Endothelial cell of umbilical vein (primary cell): ENCODE measurements around the gene RNF4. TPM values are rescaled to one million over a fixed set of nuclear protein-coding genes. Genes with fewer than 3 reads are reported as not detected.

Source experiments
- BruUV-seq: library from RNA; stranded (reverse); fragments of 400-500 nt; replicated peaks from 2 replicates; lab custom pipeline; 2021; lab: Mats Ljungman, UMichigan
- CTCF ChIA-PET: fragments of 300-600, 350-600 bp; sonication (Branson Sonifier 250); formaldehyde crosslinking; loops from one replicate; lab custom pipeline; 2021; ENCODE audit warnings: antibody characterized with exemption, inconsistent platforms; lab: Charles Lee
- POLR2A ChIA-PET: fragments of 300-600, 350-600 bp; sonication (Branson Sonifier 250); formaldehyde crosslinking; loops from one replicate; lab custom pipeline; 2021; ENCODE audit warnings: antibody characterized with exemption, inconsistent platforms; lab: Charles Lee
- DNase-seq: peaks from one replicate; pipeline ENCODE4 v3.0.0-alpha.2; 2011; ENCODE audit warnings: low read depth, low spot score
- FAIRE-seq: peaks from 2 replicates; lab custom pipeline; 2011; peaks lifted over from hg19 to GRCh38; lab: Jason Lieb, UNC
- H2AFZ ChIP-seq: 2 replicates; pipeline ENCODE4 v1.6.0; 2012; ENCODE audit warnings: low read depth, low read length, control low read depth, inconsistent platforms
- H3K27ac ChIP-seq: 2 replicates; pipeline ENCODE4 v1.5.1; 2011; ENCODE audit warnings: low read depth, mild to moderate bottlenecking, control low read depth, low read length, moderate library complexity; ENCODE audit not compliant: insufficient read depth
- H3K27me3 ChIP-seq, 2 experiments: 2 replicates each; pipeline versions ENCODE4 v1.6.0 to v1.6.1; 2011; ENCODE audit warnings: low read length in 2 of 2, mixed read lengths in 1 of 2; ENCODE audit not compliant: control insufficient read depth in 2 of 2, insufficient read depth in 2 of 2
- H3K36me3 ChIP-seq, 2 experiments: 2 replicates in 1 of 2; 3 replicates in 1 of 2; pipeline ENCODE4 v1.5.1; 2011; ENCODE audit warnings: low read length in 2 of 2, mild to moderate bottlenecking in 1 of 2, moderate library complexity in 1 of 2; ENCODE audit not compliant: control insufficient read depth in 2 of 2, insufficient read depth in 2 of 2; ENCODE audit errors: extremely low read depth in 1 of 2
- H3K4me1 ChIP-seq: 3 replicates; pipeline ENCODE4 v1.5.1; 2011; ENCODE audit warnings: mild to moderate bottlenecking, low read length; ENCODE audit not compliant: control insufficient read depth, insufficient read depth; ENCODE audit errors: extremely low read depth
- H3K4me2 ChIP-seq: 2 replicates; pipeline ENCODE4 v1.6.1; 2011; ENCODE audit warnings: low read length, control low read depth, mixed read lengths; ENCODE audit not compliant: insufficient read depth
- H3K4me3 ChIP-seq, 3 experiments: fragments of 200-600 bp in 1 of 3; sonication (generic), shearing (Covaris generic) in 1 of 3; replicated peaks in 1 of 3; 2 replicates each; pipeline ENCODE4 v1.5.1; 2011 to 2016; ENCODE audit warnings: control low read depth in 3 of 3, low read length in 3 of 3, mild to moderate bottlenecking in 2 of 3, inconsistent platforms in 1 of 3, low read depth in 1 of 3, moderate library complexity in 1 of 3; ENCODE audit not compliant: insufficient read depth in 1 of 3
- H3K79me2 ChIP-seq: 2 replicates; pipeline ENCODE4 v1.6.0; 2012; ENCODE audit warnings: low read length, inconsistent platforms; ENCODE audit not compliant: control insufficient read depth, insufficient read depth
- H3K9ac ChIP-seq: replicated peaks from 2 replicates; pipeline ENCODE3; 2011; ENCODE audit warnings: low read length, control low read depth; ENCODE audit not compliant: insufficient read depth; ENCODE audit errors: extremely low read depth
- H3K9me1 ChIP-seq: replicated peaks from 3 replicates; pipeline ENCODE4 v1.6.0; 2011; ENCODE audit warnings: mild to moderate bottlenecking, low read length; ENCODE audit not compliant: control insufficient read depth, insufficient read depth; ENCODE audit errors: extremely low read depth
- H3K9me3 ChIP-seq: replicated peaks from 2 replicates; pipeline ENCODE4 v1.5.1; 2012; ENCODE audit warnings: low read length, inconsistent platforms; ENCODE audit not compliant: control insufficient read depth, insufficient read depth
- H4K20me1 ChIP-seq: replicated peaks from 2 replicates; pipeline ENCODE3; 2011; ENCODE audit warnings: mild to moderate bottlenecking, low read length; ENCODE audit not compliant: control insufficient read depth, insufficient read depth; ENCODE audit errors: extremely low read depth
- EZH2 ChIP-seq: IDR thresholded peaks from 2 replicates; pipeline ENCODE4 v1.6.1; 2012; ENCODE audit warnings: borderline replicate concordance, low read depth, mild to moderate bottlenecking, moderate library complexity, low read length, inconsistent platforms; ENCODE audit not compliant: severe bottlenecking
- FOS ChIP-seq: IDR thresholded peaks from 2 replicates; pipeline ENCODE4 v1.6.1; 2011; ENCODE audit warnings: mild to moderate bottlenecking, low read length, moderate library complexity, borderline replicate concordance; ENCODE audit not compliant: insufficient read depth
- GATA2 ChIP-seq: IDR thresholded peaks from 2 replicates; pipeline ENCODE4 v1.7.0; 2011; ENCODE audit warnings: low read depth, mild to moderate bottlenecking, moderate library complexity, mixed read lengths, low read length; ENCODE audit not compliant: insufficient read length, insufficient read depth
- JUN ChIP-seq: IDR thresholded peaks from 2 replicates; pipeline ENCODE4 v1.6.1; 2011; ENCODE audit warnings: borderline replicate concordance, low read depth; ENCODE audit not compliant: insufficient read length, insufficient read depth
- MYC ChIP-seq: IDR thresholded peaks from one replicate; pipeline ENCODE4 v1.6.1; 2011; ENCODE audit warnings: mild to moderate bottlenecking, low read depth, low read length
- POLR2A ChIP-seq: IDR thresholded peaks from 2 replicates; pipeline ENCODE4 v1.6.1; 2012; ENCODE audit warnings: low read depth, mild to moderate bottlenecking, control low read depth, low read length
- POLR2AphosphoS5 ChIP-seq: IDR thresholded peaks from 2 replicates; pipeline ENCODE4 v1.6.1; 2012; ENCODE audit warnings: low read depth, mild to moderate bottlenecking, control low read depth, low read length, moderate library complexity; ENCODE audit not compliant: insufficient read depth
- dilution Hi-C: fragments of 300-500 bp; cut with MboI; formaldehyde crosslinking; loops from one replicate; pipeline ENCODE4 v1.15.0; 2019; ENCODE audit warnings: low sequenced_read_pairs; ENCODE audit not compliant: extremely low pct_ligation_motif_present
- intact Hi-C: fragments of 100-400 bp; cut with micrococcal nuclease; formaldehyde crosslinking; loops from one replicate; pipeline ENCODE4 v1.10.0; 2022
- polyA plus RNA-seq, 4 experiments: library from polyadenylated mRNA; depleted of rRNA in 3 of 4; stranded (reverse) in 3 of 4; unstranded in 1 of 4; fragments of >200 nt; gene quantifications; 2 replicates each; pipeline versions ENCODE4 v1.2.1 to v1.2.3, GENCODE V29; 2011 to 2012; ENCODE audit warnings: missing spikeins in 1 of 4
- total RNA-seq: library from RNA; stranded (reverse); gene quantifications from 2 replicates; pipeline ENCODE4 v1.2.3, GENCODE V29; 2021
- TF ChIP-seq, protein P1 (sequence below), 2 donors: IDR thresholded peaks; 1 replicate in 1 of 2; 2 replicates in 1 of 2; pipeline ENCODE4 v1.5.1; 2011; ENCODE audit warnings: low read length in 2 of 2, mild to moderate bottlenecking in 2 of 2, moderate library complexity in 2 of 2, control low read depth in 1 of 2, inconsistent platforms in 1 of 2, low read depth in 1 of 2; ENCODE audit not compliant: insufficient read depth in 1 of 2; ENCODE audit errors: extremely low read depth in 1 of 2
- TF ChIP-seq, protein P2 (sequence below): IDR thresholded peaks from 2 replicates; pipeline ENCODE4 v1.6.1; 2011; ENCODE audit not compliant: insufficient read depth, insufficient read length

RNF4 gene
- total and polyA plus RNA-seq, 2 donors (not counting 3 experiments of a cell fraction or from before 2014, with no cell fraction given): 64.3 to 71.4 TPM

DNA sequence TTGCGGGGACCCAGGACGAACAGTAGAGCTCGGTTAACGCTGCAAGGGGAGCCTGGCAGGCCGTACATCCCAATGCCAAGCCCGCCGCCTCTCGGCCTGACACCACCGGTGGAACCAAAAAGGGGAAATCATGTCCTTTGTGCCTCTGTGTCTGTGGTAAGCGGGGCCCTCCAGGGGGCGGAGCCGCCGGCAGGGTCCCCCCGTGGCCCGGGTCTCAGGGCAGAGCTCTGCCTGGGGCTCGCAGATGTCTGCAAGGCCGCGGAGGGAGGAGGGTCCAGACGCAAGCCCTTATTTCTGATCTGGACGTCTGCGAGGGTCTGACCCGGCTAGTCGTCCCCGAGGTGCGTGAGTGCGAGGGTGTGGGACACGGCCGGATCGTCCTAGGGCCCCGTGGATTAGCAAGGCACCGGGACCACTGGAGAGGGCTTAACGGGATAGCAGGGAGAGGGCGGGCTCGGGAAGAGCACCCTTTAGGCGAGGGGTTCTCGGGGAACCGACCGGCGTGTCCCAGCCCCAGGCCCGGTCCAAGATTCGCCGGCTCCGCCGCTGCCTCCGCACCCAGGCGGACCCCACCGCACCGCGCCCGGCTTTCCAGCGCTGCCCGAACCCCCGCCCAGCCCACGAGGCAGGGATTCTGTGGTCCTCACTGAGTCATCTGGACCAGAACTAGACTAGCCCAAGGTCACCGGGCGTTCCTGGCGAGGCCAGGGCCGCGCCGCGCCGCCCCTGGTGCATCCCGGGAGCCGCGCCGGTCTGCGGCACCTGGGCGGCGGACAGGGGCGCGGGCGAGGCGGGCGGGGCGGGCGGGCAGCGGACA lies 66.7 kb downstream of the RNF4 start:
- peak overlapping the region; percentile 81 for H3K27ac ChIP-seq
- intact Hi-C loops: loop anchor here (2.0 to 10.0 kb wide), 4 partner anchors 67 to 277 kb away; partner anchors contain the start of genes RNF4 and TNIP2
- CTCF ChIA-PET: interaction anchor here (1.1 to 1.6 kb wide), 3 partner anchors 11 to 65 kb away, joined by 3 to 6 read pairs (median 5); no protein-coding TSS in a partner anchor

More for the DNA sequence above, 66.7 kb downstream of the RNF4 start:
- peak overlapping the region; percentile 19 for H2AFZ ChIP-seq
- H3K9me3 ChIP-seq: no peaks in the 10 kb centered on the region
- no peaks in the 10 kb centered on the region for H4K20me1 ChIP-seq
- H3K79me2 ChIP-seq: peaks cover 36% of the 10 kb centered on the region
- POLR2A ChIA-PET: interaction anchor here (0.6 to 0.9 kb wide), 2 partner anchors 17 to 271 kb away, joined by 3 read pairs; no protein-coding TSS in a partner anchor
- TF ChIP-seq JUN (no peak), FOS (no peak), POLR2AphosphoS5 (peak; percentile 71), EZH2 (no peak), GATA2 (no peak), POLR2A (peak; percentile 66), MYC (no peak)
- TF ChIP-seq, protein P1, sequence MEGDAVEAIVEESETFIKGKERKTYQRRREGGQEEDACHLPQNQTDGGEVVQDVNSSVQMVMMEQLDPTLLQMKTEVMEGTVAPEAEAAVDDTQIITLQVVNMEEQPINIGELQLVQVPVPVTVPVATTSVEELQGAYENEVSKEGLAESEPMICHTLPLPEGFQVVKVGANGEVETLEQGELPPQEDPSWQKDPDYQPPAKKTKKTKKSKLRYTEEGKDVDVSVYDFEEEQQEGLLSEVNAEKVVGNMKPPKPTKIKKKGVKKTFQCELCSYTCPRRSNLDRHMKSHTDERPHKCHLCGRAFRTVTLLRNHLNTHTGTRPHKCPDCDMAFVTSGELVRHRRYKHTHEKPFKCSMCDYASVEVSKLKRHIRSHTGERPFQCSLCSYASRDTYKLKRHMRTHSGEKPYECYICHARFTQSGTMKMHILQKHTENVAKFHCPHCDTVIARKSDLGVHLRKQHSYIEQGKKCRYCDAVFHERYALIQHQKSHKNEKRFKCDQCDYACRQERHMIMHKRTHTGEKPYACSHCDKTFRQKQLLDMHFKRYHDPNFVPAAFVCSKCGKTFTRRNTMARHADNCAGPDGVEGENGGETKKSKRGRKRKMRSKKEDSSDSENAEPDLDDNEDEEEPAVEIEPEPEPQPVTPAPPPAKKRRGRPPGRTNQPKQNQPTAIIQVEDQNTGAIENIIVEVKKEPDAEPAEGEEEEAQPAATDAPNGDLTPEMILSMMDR (IDR thresholded peaks at IDR 0.05; ENCODE audit: extremely low read depth in 1 of 2, insufficient read depth in 1 of 2, low read depth in 1 of 2, low read length in 2 of 2): no peak
- TF ChIP-seq, protein P2, sequence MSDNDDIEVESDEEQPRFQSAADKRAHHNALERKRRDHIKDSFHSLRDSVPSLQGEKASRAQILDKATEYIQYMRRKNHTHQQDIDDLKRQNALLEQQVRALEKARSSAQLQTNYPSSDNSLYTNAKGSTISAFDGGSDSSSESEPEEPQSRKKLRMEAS: no peak
- H3K9ac ChIP-seq: peak overlapping the region; percentile 89
- H3K4me1 ChIP-seq: peaks cover 9% of the 10 kb centered on the region
- H3K4me3 ChIP-seq: peak overlapping the region; percentile 8 to 76 (median 46)
- FAIRE-seq (peak; percentile 47), DNase-seq (no peak)
- peak overlapping the region; percentile 60 for H3K4me2 ChIP-seq
- dilution Hi-C loops: no loop called here
- no peaks in the 10 kb centered on the region for H3K9me1 ChIP-seq
- TSS peak; percentile 77 for BruUV-seq
- no peaks in the 10 kb centered on the region for H3K36me3 ChIP-seq
- H3K27me3 ChIP-seq: no peaks in the 10 kb centered on the region
